Panc1 (cell line): ENCODE results near the gene PDE3A. TPM values are rescaled to one million over a fixed set of nuclear protein-coding genes. Genes with fewer than 3 reads are reported as not detected.

Experiments used
- ATAC-seq: fragments of 200-7000 bp; cut with Tn5 transposase; 2 replicates; pipeline ENCODE4 v1.9.1; 2020; ENCODE audit warnings: mild to moderate bottlenecking, moderate library complexity
- BruUV-seq: library from RNA; stranded (reverse); fragments of 400-500 nt; replicated peaks from 2 replicates; lab custom pipeline; 2021; lab: Mats Ljungman, UMichigan
- CTCF ChIA-PET: fragments of 300-600 bp; sonication (Branson Sonifier 250); formaldehyde crosslinking; loops from one replicate; lab custom pipeline; 2022; ENCODE audit warnings: antibody characterized with exemption; lab: Charles Lee
- POLR2A ChIA-PET: fragments of 300-600 bp; sonication (Branson Sonifier 250); formaldehyde crosslinking; loops from one replicate; lab custom pipeline; 2022; ENCODE audit warnings: antibody characterized with exemption; lab: Charles Lee
- DNase-seq: peaks from one replicate; pipeline ENCODE4 v3.0.0-alpha.2; 2010; ENCODE audit warnings: low read depth, low spot score
- H3K27ac ChIP-seq: 2 replicates; pipeline ENCODE4 v1.5.1; 2011; ENCODE audit warnings: mild to moderate bottlenecking, low read length, inconsistent platforms
- H3K27me3 ChIP-seq: fragments of 200-500 bp; sonication (Bioruptor generic); 2 replicates; pipeline ENCODE4 v1.6.0; 2014; ENCODE audit warnings: low read length, inconsistent platforms; ENCODE audit not compliant: control insufficient read depth, insufficient read depth
- H3K36me3 ChIP-seq: fragments of 200-500 bp; sonication (Bioruptor generic); 2 replicates; pipeline ENCODE4 v1.5.1; 2014; ENCODE audit warnings: inconsistent platforms, mild to moderate bottlenecking, low read length, moderate library complexity; ENCODE audit not compliant: control insufficient read depth, insufficient read depth
- H3K4me1 ChIP-seq: 2 replicates; pipeline ENCODE4 v1.5.1; 2011; ENCODE audit warnings: inconsistent platforms, mild to moderate bottlenecking, low read length, moderate library complexity; ENCODE audit not compliant: control insufficient read depth, insufficient read depth
- H3K4me3 ChIP-seq, 2 experiments: 2 replicates each; pipeline ENCODE4 v1.5.1; 2011 to 2012; ENCODE audit warnings: low read depth in 2 of 2, low read length in 2 of 2, mild to moderate bottlenecking in 2 of 2, inconsistent platforms in 1 of 2, moderate library complexity in 1 of 2
- H3K9me3 ChIP-seq: fragments of 200-500 bp; sonication (Bioruptor generic); 2 replicates; pipeline ENCODE4 v1.5.1; 2014; ENCODE audit warnings: low read depth, mild to moderate bottlenecking, inconsistent platforms, low read length, moderate library complexity; ENCODE audit not compliant: control insufficient read depth, insufficient read depth
- CTCF ChIP-seq: fragments of 450-650 bp; IDR thresholded peaks from 2 replicates; pipeline ENCODE4 v1.5.1; 2017; ENCODE audit warnings: mild to moderate bottlenecking
- POLR2AphosphoS5 ChIP-seq: IDR thresholded peaks from 2 replicates; pipeline ENCODE4 v1.6.1; 2012; ENCODE audit warnings: mild to moderate bottlenecking, low read depth, low read length, moderate library complexity
- REST ChIP-seq, 2 experiments: IDR thresholded peaks; 2 replicates each; pipeline ENCODE4 v1.6.1; 2011 to 2012; ENCODE audit warnings: low read depth in 2 of 2, control low read depth in 1 of 2, low read length in 1 of 2, mild to moderate bottlenecking in 1 of 2, moderate library complexity in 1 of 2; ENCODE audit not compliant: insufficient read depth in 1 of 2
- SIN3A ChIP-seq: IDR thresholded peaks from 2 replicates; pipeline ENCODE4 v1.6.1; 2012; ENCODE audit warnings: low read depth, mild to moderate bottlenecking, low read length, moderate library complexity, borderline replicate concordance; ENCODE audit not compliant: insufficient read depth
- TCF7L2 ChIP-seq: IDR thresholded peaks from 2 replicates; pipeline ENCODE4 v1.6.1; 2011; ENCODE audit warnings: mild to moderate bottlenecking, low read depth, low read length, inconsistent platforms
- in situ Hi-C: cut with HindIII; loops from 2 replicates; pipeline ENCODE4 v1.10.0; 2016; ENCODE audit warnings: low sequenced_read_pairs, low pct_unique_long_range_greater_than_20kb
- intact Hi-C: fragments of 100-400 bp; cut with micrococcal nuclease; formaldehyde crosslinking; loops from one replicate; pipeline ENCODE4 v1.10.0; 2022; ENCODE audit not compliant: unreplicated experiment
- total RNA-seq: library from RNA; stranded (reverse); gene quantifications from one replicate; pipeline ENCODE4 v1.2.1, GENCODE V29; 2021; ENCODE audit not compliant: unreplicated experiment

The PDE3A gene
- total RNA-seq, 1 experiment from 2014 or later, result 0.03 TPM

DNA sequence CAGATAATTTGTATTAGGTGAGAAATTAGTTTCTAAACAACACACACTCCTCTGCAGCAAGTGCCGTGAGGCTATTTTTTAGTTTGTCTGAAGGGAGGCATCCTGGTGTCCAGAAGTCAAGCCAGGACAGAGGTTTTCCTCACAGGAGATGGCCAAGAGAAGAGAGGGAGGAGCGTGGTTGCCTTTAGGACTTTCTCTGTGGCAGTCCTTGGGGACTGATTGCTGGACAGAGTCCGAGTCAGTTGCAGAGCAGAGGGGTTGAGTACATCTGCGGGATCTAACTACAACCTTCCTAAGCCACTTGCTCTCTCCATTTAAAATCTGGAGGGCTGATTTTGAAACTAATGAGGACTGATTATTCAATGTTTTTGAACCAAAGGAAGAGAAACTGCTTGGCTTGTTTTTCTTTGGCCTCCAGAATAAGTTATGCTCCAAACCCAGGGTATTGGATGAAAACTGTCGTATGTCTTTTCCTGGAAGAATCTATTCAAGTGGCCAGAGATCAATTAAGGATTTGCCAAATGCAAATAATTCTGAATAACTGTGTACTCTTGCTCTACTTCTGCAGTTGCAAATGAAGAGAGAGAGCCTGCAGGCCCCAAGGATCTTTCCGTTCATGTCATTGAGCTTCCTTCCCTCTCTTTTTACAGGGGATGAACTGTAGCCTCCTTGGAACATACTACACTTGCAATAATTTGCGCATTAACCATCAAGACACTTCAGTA, 328.0 kb downstream of the PDE3A start:
- Histone ChIP-seq H3K27ac (no peak overlapping the region), H3K27me3 (no peaks in the 10 kb centered on the region), H3K9me3 (no peaks in the 10 kb centered on the region), H3K4me3 (no peak overlapping the region), H3K36me3 (no peaks in the 10 kb centered on the region), H3K4me1 (no peaks in the 10 kb centered on the region)
- ChIA-PET POLR2A (no interaction called here), CTCF (no interaction called here)
- in situ Hi-C loops (no loop called here), intact Hi-C loops (no loop called here)
- TF ChIP-seq CTCF (no peak), REST (IDR thresholded peaks at IDR 0.05; ENCODE audit: insufficient read depth in 1 of 2, low read depth in 2 of 2, low read length in 1 of 2) (no peak), POLR2AphosphoS5 (no peak), SIN3A (no peak), TCF7L2 (no peak)
- no TSS peak for BruUV-seq
- ATAC-seq (no peak), DNase-seq (no peak)

DNA sequence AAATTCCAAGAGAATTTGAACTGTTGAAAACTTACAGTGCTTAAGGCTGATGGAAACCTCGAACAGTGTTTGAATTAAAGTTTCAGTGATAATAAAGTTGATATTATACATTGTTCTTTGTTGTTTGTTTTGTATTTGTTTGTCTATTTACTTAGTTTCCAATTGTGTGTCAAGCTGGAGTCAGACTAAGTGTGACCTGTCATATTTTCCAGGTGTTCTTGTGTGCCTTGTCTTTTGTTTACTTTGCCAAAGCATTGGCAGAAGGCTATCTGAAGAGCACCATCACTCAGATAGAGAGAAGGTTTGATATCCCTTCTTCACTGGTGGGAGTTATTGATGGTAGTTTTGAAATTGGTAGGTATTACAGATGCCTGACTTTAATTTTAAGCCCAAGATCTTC, 332.8 kb downstream of the PDE3A start:
- no peak for DNase-seq
- intact Hi-C loops (no loop called here), in situ Hi-C loops (no loop called here)
- CTCF ChIA-PET, result no interaction called here
- no peak for ATAC-seq
- Histone ChIP-seq H3K4me1 (no peaks in the 10 kb centered on the region), H3K4me3 (no peak overlapping the region), H3K27ac (no peak overlapping the region), H3K9me3 (no peaks in the 10 kb centered on the region), H3K36me3 (no peaks in the 10 kb centered on the region), H3K27me3 (no peaks in the 10 kb centered on the region)
- POLR2A ChIA-PET, result no interaction called here
- BruUV-seq, result no TSS peak
- TF ChIP-seq CTCF (no peak), POLR2AphosphoS5 (no peak), TCF7L2 (no peak), REST (IDR thresholded peaks at IDR 0.05; ENCODE audit: insufficient read depth in 1 of 2, low read depth in 2 of 2, low read length in 1 of 2) (no peak)
